TTC549 (cell line): Measurements from ENCODE around the gene PPP2R2D.

Source experiments
- FAIRE-seq: peaks from 2 replicates; lab custom pipeline; 2012; peaks lifted over from hg19 to GRCh38; lab: Jason Lieb, UNC

The PPP2R2D gene

DNA sequence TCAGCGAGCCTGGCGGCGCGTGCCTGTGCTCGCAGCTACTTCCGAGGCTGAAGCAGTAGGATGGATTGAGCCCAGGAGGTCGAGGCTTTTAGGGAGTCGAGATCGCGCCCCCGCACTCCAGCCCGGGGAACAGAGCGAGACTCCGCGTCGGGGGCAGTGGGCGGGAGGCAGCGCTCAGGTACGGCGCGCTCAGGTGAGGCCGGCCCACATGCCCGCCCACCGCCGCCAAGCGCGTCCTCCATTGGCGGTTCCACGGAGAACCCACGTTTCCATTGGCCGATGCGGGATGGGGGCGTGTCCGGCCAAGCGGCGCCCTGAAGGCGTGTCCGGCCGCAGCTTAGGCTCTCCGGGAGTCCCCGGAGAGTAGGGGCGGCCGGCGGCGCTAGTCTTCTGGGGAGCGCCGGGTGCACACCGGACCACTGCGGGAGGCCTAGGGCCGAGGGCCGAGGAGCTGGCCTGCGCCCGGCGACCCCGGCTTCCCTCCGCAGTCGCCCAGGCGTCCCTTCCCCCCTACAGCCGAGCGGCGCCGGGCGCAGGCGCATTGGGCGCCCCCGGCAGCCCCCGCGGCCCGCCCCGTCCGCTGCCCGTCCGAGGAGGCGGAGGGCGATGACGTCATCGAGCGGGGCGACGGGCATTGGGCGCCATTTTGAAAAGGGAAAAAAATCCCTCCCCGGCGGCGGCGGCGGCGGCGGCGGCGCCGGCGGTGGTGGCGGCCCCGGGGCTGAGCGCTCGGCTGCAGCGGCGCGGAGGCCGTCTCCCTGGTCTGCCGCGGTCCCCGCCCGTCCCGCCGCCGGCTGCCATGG is at the start of gene PPP2R2D:
PPP2R2D (plus strand) TSS at position 659 of the 803 bp plus-strand sequence; CDS start at position 800, 141 bp downstream.
- FAIRE-seq, result no peak

DNA sequence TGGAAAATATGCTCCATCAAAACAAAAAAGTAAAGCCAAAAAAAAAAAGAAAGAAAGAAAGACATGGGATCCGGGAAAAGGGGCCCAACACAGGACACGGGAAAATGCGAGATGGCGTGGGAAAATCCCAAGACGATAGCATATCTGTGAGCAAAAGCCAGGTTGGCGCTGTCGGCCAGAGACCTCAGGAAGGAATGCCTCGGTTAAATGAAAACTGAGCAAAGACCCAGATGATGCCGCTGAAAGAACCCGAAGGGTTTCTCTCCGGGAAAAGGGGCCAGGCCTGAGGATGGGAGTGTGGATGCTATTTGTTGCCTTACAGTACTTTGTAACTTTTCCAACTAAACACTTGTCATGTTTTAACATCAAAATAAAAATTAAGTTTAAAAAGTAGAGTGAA is 49.5 kb upstream of the PPP2R2D start:
- no peak for FAIRE-seq

DNA sequence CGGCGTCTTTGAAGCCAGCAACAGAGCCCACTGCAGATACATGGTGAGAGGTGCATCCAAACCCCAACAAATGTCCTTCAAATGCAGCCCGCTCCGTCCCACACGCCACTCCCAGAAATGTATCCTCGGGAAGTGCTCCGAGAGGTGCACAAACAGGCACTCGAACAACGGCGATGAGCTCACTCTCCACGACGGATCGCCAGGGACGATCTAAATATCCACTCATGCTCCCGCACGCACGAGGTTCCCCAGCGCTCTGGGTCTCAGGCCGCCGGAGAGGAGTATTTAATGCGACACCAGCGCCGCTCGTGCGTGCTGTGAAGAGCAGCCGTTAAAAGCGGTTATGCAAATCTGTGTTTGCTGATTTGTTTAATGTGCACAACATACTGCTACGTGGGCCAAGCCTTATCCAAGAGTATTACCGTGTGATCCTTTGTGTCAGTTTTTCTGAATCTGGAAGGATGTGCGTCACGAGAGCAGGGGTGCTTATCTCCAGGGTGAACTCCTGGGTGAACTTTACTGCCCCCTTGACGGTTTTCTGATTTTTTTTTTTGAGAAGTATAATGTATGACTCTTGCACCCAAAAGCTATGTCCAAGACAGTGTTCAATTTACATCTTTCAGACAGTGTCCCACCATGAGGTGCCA is 48.5 kb upstream of the PPP2R2D start:
- FAIRE-seq, result no peak

DNA sequence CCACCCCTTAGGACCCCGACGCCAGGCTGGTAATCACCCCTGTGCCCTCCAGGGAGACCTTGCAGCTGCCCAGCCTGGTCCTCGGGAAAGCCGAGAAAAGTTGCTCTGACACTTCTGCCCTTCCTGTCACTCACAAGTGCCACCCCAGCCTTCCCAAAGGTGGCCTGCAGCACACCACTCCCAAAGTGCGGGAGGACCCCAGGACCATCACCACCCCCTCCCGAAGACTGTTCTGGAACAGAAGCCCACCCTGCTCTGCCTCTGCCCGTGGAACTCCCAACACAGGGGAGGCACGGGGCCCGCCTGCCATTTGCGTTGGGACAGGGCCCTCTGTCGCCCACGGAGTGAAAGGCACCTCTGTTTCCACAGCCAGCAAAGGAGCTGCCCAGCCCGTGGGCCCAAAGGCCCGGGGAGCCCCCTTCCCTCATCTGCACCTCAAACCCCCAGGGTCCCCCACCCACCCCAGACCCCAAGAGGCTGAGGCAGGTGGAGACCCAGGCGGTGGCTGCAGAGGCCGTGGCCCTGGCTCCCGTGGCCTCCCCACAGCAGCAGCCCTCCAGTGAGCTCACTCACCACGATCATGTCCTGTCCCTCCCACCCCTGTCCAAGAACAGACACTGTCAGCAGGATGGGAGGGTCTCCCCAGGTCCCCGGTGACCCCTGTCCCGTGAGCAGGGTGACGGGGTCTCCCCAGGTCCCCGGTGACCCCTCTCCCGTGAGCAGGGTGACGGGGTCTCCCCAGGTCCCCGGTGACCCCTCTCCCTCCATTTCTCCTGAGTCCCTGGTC is 47.8 kb upstream of the PPP2R2D start:
- no peak for FAIRE-seq

DNA sequence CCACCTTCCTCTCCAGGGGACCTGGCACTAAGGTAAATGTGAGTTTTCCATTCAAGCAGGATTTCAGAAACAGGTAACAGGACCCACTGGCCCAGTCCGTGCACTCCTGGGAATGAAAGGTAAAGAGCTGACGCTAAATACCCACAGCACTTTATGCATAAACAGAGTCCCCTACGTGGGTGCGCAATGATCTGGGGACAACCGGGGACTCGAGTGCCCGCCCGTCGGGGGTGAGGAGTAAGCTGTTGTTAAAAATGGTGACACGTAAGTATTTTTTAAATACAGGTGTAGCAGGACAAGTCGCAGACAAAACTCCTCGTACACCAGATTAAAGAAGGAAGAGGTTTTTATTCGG is 47.2 kb upstream of the PPP2R2D start:
- no peak for FAIRE-seq

DNA sequence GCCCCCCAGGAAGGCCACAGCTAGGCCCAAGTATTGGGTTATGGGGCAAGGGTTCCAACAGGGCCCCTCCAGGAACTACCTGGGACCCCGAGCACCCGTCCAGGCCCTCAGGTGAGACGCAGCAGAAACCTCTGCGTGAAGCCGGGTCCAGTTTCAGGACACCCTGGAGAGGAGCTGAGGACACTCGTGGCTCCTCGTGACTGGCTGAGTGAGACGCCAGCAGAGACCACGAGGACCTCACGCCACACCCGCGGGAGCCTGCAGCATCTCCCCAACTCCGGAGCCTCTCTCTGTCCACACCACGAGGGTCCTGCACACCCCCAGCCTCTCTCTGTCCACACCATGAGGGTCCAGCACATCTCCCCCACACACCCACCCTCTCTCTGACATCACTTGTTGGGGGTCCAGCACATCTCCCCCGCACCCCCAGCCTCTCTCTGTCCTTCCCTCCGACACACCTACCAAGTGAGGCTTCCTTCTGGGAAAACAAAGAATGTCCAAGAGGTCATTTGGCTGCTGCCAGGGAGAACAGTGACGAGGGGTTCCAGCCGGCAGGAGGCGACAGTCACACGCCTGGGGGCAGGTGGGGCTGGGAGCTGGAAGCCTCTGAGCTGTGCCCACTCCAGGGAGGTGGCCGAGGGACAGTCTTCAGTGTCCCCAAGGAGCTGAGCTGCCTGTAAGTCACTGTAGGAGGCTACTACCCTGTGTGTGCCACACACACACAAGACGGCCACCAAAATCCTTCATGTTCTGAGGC is 46.1 kb upstream of the PPP2R2D start:
- FAIRE-seq, result no peak

DNA sequence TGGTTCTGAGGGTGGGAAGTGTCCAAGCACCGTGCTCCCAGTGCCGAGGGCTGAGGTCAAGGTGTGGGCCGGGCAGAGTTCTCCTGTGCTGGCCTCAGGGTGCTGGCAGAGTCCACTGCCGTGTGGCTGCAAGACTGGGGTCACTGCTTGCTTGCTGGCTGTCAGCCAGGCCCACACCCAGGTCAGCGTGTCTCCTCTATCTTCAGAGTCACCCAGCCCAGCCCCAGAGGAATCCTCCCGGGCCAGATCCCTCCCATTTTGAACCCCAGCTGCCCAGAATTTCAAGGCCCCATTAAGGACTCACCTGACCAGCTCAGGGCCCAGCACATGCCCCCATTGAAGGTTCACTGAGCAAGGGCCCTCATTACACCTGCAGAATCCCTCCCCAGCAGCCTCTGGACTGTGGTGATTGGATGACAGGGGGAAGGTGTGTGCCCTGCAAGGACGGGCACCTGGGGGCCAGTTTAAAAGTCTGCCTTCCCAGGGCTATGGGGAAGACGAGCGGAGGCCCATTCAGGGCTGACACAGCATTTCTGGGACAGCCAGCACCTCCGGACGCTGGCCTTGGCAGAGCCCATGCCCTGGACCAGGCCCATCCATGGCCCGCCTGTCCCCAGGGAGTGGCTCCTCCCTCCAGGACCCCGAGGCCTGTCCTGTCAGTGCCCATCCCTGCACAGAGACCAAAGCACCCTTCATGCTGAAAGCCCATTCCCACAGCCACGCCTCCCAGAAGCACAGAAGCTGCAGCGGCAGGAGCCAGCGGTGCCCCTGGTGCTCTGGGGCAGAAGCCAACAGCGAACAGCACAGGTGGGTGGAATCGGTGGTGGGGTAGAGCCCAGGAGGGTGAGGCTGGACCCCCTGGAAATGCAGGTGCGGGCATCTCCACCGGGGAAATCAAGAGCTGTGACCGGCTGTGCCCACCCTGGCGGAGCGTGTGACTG is 45.1 kb upstream of the PPP2R2D start:
- FAIRE-seq, result no peak

DNA sequence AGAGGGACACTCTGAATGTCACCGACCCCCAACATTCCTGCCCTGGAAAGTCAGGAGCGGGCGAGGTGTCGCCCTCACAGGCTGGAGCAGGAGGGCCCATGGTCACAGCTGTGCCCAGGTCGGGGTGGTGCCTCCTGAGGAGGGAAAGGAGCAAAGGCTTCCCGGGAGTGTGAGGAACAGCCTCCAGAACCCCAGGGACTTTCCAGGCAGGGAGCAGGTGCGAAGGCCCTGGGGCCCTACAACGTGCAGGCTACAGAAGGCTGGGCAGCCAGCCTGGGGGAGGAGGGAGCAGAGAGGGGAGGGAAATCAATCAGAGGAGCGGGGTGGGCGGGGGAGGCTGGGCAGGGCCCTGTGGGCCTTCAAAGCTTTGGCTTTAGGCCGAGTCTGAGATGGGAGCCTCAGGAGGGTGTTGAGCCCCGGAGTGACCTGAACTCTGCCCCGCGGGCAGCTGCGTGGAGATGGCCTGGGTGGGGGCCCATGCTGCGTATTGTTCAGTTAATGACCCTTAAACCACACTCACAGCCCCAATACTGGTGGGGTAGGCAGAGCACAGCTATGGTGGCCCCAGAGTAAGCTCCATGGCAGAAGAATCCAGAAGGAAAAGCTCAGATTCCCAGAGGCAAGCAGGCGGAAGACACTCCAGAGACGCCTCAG is 44.2 kb upstream of the PPP2R2D start:
- no peak for FAIRE-seq

DNA sequence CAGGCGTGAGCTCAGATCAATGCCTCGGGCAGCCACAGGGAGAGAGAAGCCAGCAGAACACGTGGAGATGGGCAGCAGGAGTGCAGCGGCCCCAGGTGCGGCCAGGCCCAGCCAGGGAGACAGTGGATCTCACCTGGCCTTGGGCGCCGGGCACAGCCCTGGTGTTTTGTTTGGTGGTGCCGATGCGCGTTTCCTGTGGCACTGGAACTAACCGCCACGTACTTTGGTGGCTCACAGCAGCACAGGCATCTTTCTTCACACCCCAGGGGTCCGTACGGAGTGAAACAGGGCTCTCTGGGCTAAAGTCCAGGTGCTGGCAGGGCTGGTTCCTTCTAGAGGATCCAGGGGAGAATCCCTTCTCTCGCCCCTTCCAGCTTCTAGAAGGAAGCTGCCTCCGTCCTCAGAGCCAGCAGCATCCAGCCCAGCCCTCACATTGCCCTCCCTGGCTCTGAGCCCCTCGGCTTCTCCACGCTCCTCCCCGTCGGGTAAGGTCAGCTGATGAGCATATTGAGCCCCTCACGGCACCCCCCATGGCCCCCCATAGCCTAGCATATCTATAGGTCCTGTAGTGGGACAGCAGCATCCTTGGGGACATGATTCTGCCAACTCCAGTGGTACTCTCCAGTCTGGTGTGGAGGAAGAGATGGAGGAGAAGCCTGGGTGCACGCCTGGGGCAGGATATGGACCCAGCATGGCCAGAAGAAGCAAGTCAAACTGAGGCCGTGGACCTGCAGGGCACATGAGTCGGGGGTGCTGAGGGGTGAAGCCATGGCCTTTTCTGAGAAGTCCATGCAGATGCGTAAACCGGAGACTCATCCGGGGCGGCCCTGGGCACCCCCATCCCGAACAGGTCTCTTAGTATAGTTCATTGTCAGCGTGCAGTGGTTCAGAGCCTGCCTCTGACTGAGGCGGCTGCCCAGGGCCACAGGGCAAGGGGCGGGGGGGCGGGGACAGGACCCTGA is 43.4 kb upstream of the PPP2R2D start:
- no peak for FAIRE-seq

DNA sequence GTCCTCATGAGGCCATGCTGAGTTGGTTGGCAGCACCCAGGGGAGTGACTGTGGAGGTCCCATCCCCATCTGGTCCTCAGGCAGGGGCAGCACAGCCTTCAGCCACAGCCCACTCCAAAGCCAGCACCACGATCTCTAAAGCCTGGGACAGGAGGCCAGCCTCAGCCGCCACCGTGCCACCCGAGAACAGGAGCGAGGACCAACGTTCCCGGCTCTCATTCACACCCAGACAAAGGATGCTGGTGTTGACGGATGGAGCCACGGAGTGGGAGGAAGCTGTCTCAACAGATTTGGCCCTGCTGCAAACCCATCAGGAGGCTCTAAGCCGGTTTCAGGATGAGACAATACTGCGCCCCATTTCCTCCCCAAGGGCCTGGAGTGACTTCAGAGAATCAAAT is 42.7 kb upstream of the PPP2R2D start:
- no peak for FAIRE-seq

DNA sequence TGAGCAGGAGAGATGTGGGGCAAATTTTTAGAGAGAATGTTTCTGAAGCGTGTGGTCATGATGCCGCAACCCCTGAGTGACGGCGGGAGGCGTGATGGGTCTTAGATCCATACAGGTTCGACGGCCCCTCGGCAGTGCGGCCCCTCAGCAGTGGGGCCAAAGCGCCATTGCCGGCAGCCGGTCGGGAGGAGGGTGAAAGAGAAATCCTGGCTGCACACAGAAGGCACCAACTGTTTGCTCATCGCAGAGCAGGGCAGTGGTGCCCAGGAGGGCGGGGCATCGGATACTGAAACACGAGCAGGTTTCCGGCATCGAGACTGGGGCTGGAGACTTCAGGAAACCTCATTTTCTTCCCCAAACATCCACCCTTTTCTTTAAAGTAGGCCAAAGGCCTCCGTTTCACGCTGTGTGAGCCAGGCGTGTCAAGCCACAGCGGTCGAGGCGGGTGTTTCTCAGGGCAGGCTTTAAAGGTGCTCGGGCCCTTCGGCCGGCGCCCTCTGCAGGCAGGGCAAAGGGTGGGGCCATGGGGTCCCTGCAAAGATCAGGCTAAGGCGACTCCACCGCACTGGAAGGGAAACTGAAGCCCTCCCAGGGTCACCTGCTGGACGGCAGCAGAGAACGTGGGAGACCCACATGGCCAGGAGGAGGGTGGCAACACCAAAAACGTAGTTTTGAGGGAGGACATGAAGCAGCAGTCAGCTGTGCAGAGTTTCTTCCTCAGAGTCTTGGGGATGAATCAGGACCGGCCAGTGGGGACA is 42.0 kb upstream of the PPP2R2D start:
- no peak for FAIRE-seq

DNA sequence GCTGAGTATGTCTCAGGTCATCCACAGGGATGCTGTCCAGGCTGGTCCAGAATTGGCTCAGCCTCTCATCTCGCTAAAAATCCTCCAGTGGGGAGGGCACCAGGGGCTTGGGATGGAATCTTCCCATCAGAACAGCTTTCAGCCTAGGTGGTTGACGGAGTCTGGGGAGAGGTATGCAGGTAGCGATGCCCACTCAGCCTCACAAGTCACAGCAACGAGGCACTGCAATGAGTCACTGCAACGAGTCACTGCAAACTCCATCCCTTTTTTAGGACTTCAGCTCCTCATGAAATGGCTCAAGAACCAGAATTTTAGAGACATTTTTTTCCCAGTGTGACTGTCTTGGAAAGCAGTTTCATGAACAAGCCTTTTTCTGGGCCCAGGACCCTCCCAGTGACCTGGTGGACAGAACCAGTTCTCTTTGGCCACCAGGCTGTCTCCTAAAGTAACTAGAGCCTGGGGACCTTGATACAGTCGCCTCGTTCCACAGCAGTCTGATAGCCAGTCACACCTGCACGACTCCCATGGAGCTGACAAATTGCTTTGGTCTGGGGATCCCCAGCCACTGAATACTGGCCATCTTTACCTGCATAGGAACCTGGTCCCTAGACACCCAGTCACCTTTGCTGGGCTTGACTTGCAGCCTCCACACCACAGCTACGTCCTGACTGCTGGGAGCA is 41.3 kb upstream of the PPP2R2D start:
- no peak for FAIRE-seq

DNA sequence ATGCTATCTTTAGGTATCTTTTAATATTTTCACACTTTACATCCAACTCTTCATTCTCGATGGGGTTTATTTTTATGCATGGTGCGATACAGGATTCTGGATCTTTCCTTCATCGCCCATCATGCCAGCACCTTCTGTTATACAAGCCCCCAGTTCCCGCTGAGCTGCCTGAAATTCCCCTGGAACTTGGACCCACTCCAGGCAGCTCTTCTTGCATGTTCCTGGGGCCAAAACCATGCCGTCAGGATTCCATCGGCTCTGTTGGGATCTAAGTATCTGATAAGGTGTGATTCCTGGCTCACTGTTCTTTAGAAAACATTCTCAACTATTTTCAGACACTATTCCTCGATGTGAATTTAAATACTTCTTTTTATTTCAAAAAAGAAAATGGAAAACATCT is 40.5 kb upstream of the PPP2R2D start:
- no peak for FAIRE-seq

DNA sequence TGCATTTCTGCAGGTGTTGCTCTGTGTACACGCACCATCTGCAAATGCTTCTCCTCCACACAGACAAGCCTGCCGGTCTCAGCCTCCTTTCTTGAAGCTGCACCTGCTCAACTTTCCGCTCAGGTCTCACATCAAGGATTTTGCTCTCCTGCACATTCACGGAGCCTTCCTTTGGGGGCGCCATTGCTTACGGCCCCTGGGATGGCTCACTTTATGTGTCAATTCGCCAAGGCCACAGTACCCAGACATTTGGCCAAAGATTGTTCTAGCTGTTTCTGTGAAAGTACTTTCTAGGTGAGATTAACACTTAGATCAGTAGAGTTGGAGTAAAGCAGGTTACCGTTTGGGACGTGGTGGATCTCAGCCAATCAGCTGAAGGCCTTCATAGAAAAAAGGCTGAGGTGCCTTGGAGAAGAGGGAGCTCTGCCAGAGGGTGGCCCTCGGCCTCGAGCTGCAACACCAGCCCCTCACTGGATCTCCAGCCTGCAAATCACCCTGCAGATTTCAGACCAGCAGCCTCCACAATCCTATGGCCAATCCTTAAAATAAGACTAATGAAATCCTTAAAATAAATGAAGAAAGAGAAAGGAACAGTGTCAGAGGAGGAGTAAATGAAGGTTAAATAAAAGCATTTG is 39.9 kb upstream of the PPP2R2D start:
- no peak for FAIRE-seq

DNA sequence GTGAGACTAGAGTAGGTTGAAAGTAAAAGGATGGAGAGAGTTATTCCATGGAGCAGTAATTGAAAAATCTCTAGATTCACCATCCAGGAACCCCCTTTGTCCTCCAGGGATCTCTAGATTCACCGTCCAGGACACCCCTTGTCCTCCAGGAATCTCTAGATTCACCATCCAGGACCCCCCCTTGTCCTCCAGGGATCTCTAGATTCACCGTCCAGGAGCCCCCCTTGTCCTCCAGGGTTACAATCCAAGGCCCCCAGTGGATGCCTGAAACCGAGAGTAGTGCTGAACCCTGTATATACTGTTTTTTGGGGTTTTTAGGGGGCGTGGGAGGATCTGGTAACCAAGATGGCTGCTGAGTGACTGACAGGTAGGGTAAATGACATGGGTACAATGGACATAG is 38.3 kb upstream of the PPP2R2D start:
- no peak for FAIRE-seq

DNA sequence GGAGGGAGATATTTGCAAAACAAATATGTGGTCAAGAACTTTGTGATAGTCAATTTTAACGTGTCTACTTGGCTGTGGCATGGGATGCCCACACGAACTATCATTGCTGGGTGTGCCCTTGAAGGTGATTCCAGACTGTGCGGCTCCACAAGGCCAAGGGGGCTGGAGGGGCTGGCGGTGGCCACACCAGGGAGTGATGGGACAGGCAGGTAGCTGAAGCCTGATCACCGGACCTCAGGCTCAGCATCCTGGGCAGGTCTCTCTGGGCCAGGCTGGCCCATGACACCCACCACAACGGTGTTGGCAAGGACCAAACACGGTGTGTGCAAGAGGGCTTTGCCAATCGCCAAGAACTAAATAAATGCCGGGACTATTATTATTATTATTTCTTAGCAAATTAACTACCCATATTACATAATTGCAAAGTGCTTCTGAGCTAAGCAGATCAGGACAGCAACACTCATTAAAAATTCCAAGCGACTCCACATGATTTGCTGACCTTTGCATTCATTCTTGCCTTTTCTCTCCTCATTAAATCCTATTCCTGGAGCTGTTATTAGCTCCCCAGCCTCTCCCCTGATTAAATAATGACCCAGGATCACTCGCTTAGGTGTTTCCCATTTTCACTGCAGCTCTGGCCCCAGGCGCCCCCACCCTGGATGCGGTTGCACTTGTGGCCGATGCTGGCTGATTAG is 35.4 kb upstream of the PPP2R2D start:
- FAIRE-seq, result no peak

DNA sequence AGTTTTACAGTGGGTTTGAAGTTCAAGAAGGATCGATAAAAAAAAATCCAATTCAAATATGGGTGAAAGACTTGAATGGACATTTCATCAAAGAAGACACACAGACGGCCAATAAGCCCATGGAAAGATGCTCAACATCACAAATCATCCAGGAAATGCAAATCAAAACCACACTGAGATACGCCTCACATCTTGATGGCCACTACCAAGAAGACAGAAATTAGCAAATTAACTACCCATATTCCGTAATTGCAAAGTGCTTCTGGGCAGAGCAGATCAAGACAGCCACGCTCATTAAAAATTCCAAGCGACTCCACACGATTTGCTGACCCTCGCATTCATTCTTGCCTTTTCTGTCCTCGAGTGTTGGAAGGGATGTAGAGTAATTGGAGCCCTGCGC is 34.1 kb upstream of the PPP2R2D start:
- FAIRE-seq, result no peak
